ENCODE data around the gene C6orf120. TPM values are rescaled to one million over a fixed set of nuclear protein-coding genes. Genes with fewer than 3 reads are reported as not detected.

The C6orf120 gene
- total and polyA plus RNA-seq, 9 of the 15 experiments (the other 6 are each of a cell fraction or from before 2014, with no cell fraction given): 7.7 to 44.9 (median 34.8) TPM

- no peak for TF ChIP-seq MCM2 (IDR thresholded peaks at IDR 0.05; ENCODE audit: low read depth)
- TF ChIP-seq PATZ1 (CRISPR knock-in tag; IDR thresholded peaks at IDR 0.05; ENCODE audit: borderline replicate concordance): no peak
- no peak for TF ChIP-seq ZNF655 (CRISPR knock-in tag; IDR thresholded peaks at IDR 0.05)
- no peak for TF ChIP-seq PTTG1 (tag; IDR thresholded peaks at IDR 0.05; ENCODE audit: low read depth)
- TF ChIP-seq ZNF354B (CRISPR knock-in tag; IDR thresholded peaks at IDR 0.05): no peak
- TF ChIP-seq GTF2E2 (tag; IDR thresholded peaks at IDR 0.05): no peak
- TF ChIP-seq CHD4 (IDR thresholded peaks at IDR 0.05; ENCODE audit: insufficient read depth, insufficient replicate concordance, low read depth, low read length, poor library complexity, severe bottlenecking): no peak
- no peak for TF ChIP-seq FUS (optimal IDR thresholded peaks at IDR 0.05; ENCODE audit: low read depth, low read length)
- TF ChIP-seq CBFA2T2 (conservative IDR thresholded peaks at IDR 0.05): no peak; the same call in 1 of the 2 replicates
- no peak for TF ChIP-seq TCF7 (IDR thresholded peaks at IDR 0.05; ENCODE audit: borderline replicate concordance)
- TF ChIP-seq BRD9 (IDR thresholded peaks at IDR 0.05; ENCODE audit: low read depth, partially characterized antibody): peak; percentile 30
- peak; percentile 50; the same call in 1 of the 2 replicates for TF ChIP-seq CTBP1 (IDR thresholded peaks at IDR 0.05; ENCODE audit: borderline replicate concordance)
- TF ChIP-seq CSDE1 (IDR thresholded peaks at IDR 0.05): no peak
- TF ChIP-seq DACH1 (IDR thresholded peaks at IDR 0.05; ENCODE audit: partially characterized antibody): no peak
- TF ChIP-seq NUFIP1 (IDR thresholded peaks at IDR 0.05; ENCODE audit: partially characterized antibody): no peak
- TF ChIP-seq CC2D1A (IDR thresholded peaks at IDR 0.05): no peak
- no peak for TF ChIP-seq PRPF4 (IDR thresholded peaks at IDR 0.05; ENCODE audit: insufficient read depth, low read depth, low read length, poor library complexity, severe bottlenecking)
- no peak for TF ChIP-seq CBFB (CRISPR knock-in tag; IDR thresholded peaks at IDR 0.05)
- no peak for TF ChIP-seq ZFP91 (CRISPR knock-in tag; IDR thresholded peaks at IDR 0.05)
- TF ChIP-seq BRF1 (IDR thresholded peaks at IDR 0.05; ENCODE audit: borderline replicate concordance, extremely low read depth, insufficient read length): no peak
- TF ChIP-seq ZNF263 (CRISPR knock-in tag; IDR thresholded peaks at IDR 0.05; ENCODE audit: borderline replicate concordance): no peak
- peak; percentile 28 for TF ChIP-seq TBP (optimal IDR thresholded peaks at IDR 0.05; ENCODE audit: low read depth, low read length)
- no peak for TF ChIP-seq ERF (CRISPR knock-in tag; IDR thresholded peaks at IDR 0.05)
Observed at GRCh38 chr6:169725125-169726048, 23.5 kb downstream of the C6orf120 start (continued).

All from K562 (cell line).